CD4-positive, alpha-beta T cell treated with Interleukin-10 for 1 hour (primary cell): Measurements from ENCODE around the gene RNU4-1.

Experiments
- DNase-seq: peaks from one replicate; pipeline ENCODE4 v3.0.0-alpha.2; 2020

Gene RNU4-1

GRCh38 chr12:120287491-120287890, 5.5 kb downstream of the RNU4-1 start:
- no peak for DNase-seq

DNA sequence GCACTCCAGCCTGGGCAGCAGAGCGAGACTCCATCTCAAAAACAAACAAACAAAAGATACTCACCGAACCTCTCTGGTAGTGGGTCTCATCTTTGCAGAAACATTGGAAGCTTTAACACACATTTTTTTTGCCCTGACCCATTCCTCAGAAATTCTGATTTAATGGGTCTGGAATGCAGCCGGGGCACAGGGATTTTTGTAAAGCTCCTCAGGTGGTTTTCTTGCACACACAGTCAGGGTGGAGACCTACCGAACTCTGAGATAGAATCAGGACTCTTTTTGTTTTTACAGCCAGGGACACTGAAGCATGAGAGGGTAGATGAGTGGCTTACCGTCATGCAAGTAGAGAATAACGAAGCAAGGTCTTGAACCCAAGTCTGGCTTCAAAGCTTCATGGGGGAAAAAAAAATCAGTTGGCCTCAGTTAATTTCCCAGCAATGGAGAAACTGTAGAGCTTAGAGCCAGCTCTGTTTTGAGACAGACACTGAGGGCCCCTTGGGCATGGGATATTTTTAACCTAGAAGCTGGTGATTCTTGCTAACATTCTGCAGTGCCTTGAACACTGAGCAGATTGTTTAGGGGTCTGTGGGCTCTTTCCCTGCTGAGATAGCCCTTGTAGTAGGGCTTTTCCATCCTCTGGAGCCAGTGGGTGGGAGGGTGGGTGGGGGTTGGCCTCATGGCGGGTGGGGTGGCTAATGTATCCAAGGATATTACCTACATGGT, 6.1 kb downstream of the RNU4-1 start:
- no peak for DNase-seq

- no peak for DNase-seq
Observed at GRCh38 chr12:120284381-120284780, 8.7 kb downstream of the RNU4-1 start.

DNA sequence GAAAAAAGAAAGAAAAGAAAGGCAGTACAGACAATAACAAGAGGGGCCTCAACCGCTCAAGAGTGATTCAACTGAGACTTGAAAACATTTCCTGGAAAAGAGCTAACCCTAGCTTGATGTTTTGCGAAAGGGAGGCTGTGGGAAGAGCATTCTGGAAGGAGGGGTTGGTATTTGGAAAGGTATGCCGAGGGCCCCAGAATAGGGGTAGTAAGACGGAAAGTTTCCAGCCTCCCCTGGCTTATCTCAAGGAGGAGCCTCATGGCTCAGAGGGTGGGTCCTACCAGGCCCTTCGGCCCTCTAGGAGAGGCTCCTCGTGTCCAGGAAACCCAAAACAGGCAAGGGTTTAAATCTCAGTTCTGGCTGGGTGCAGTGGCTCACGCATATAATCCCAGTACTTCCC, 9.7 kb downstream of the RNU4-1 start:
- DNase-seq: no peak

DNA sequence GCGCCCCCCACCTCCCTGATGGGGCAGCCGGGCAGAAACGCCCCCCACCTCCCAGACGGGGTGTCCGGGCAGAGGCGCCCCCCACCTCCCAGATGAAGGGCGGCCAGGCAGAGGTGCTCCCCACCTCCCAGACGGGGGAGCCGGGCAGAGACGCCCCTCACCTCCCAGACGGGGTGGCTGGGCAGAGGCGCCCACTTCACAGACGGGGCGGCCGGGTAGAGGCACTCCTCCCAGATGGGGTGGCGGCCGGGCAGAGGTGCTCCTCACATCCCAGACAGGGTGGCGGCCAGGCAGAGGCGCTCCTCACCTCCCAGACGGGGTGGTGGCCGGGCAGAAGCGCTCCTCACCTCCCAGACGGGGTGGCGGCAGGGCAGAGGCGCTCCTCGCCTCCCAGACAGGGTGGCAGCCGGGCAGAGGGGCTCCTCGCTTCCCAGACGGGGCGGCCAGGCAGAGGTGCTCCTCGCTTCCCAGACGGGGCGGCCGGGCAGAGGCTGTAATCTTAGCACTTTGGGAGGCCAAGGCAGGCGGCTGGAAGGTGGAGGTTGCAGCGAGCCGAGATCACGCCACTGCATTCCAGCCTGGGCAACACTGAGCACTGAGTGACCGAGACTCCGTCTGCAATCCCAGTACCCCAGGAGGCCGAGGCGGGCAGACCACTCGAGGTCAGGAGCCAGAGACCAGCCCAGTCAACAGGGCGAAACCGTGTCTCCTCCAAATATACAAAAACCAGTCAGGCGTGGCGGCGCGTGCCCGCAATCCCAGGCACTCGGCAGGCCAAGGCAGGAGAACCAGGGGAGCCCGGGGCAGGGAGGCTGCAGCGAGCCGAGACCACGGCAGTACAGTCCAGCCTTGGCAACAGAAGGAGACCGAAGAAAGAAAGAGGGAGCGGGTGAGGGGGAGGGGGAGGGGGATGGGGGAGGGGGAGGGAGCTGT, 14.6 kb downstream of the RNU4-1 start:
- DNase-seq: no peak

DNA sequence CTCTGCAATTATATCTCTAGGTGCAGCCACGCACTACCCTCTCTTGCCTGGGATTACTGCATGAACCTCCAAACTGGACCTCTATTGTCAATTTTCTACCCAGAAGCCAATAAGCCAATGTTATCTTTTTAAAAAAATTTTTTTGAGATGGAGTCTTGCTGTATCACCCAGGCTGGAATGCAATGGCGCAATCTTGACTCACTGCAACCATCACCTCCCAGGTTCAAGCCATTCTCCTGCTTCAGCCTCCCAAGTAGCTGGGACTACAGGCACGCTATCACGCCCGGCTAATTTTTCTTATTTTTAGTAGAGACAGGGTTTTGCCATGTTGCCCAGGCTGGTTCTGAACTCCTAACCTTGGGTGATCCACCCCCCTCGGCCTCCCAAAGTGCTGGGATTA, 16.3 kb downstream of the RNU4-1 start:
- no peak for DNase-seq

DNA sequence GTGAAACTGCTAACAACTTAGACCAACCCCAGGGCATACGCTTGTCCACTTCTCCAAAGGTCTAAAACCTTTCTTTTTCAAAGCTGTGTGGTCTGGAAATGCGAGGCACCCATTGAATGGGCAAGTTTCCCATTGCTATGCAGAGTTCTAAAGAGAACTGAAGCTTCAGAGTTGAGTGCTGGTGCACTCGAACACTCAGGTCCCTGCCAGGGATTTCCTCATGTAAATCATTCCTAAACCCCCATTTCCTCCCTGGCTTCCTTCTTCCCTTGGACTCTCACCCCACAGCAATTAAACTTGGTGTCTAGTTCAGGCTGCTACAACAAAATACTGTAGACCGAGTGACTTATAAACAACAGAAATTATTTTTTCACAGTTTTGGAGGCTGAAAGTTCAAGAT, 25.3 kb downstream of the RNU4-1 start:
- no peak for DNase-seq

- no peak for DNase-seq
Observed at GRCh38 chr12:120266180-120266870, 26.7 kb downstream of the RNU4-1 start.

- peak; percentile 90 for DNase-seq
Observed at GRCh38 chr12:120265473-120266179, 27.4 kb downstream of the RNU4-1 start, which contains the start of gene PXN. Gene PXN, minus strand, starts transcription at chr12:120265730. Its CDS starts 101 bp downstream, at chr12:120265629.

- no peak for DNase-seq
Observed at GRCh38 chr12:120264904-120265472, 28.0 kb downstream of the RNU4-1 start.

DNA sequence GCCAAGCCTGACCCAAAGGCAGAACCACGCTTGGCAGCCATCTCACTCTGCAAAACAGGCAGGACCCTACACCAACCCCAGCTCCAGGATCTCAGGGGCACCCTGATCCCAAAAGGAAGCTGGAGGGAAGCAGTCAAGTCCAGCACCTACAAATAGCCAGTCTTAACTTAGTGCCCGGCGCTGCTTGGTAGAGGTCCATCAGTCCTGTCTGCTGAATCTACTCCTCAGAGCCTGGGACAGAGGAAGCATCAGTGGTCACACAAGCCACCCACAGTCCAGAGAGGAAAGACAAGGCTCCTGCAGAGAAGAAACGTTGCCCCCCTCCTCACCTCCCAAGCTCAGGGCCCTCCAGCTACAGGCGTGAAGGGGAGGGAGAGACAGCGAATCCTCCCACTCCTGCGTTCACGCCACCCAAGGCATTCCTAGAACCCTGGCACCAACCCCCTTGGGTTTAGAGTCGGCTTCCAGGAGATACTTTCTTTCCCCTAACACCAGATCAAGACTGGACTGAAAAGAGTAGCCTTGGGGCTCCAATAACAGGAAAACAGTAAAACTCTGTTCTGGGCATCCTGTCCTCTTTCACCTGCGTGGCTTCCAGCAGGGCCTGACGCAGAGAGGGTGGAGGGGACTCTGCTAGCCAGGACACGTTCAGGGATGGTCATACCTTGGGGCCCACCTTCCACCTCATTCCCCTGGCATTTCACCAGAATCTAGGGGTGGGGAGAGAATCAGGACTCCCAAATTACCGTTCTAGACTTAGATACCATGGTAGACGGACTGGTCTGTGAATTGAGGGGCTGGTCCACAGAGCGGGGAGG, 28.7 kb downstream of the RNU4-1 start:
- DNase-seq: no peak

DNA sequence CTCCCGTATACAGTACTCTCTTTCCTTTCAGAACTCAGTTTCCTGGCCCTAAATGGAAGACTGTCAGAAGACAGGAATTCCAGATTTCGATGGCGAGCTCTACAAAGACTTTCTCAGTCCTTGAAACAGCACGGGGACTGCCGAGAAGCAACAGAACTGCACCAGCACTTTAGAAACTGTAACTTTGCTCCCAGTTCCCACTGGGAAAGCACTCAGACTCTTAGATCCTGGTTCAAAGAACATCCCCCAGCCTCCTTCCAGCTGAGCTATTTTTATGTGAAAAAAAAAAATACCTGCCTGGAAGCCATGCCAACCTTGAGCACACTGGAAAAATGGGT, 29.3 kb downstream of the RNU4-1 start:
- no peak for DNase-seq

DNA sequence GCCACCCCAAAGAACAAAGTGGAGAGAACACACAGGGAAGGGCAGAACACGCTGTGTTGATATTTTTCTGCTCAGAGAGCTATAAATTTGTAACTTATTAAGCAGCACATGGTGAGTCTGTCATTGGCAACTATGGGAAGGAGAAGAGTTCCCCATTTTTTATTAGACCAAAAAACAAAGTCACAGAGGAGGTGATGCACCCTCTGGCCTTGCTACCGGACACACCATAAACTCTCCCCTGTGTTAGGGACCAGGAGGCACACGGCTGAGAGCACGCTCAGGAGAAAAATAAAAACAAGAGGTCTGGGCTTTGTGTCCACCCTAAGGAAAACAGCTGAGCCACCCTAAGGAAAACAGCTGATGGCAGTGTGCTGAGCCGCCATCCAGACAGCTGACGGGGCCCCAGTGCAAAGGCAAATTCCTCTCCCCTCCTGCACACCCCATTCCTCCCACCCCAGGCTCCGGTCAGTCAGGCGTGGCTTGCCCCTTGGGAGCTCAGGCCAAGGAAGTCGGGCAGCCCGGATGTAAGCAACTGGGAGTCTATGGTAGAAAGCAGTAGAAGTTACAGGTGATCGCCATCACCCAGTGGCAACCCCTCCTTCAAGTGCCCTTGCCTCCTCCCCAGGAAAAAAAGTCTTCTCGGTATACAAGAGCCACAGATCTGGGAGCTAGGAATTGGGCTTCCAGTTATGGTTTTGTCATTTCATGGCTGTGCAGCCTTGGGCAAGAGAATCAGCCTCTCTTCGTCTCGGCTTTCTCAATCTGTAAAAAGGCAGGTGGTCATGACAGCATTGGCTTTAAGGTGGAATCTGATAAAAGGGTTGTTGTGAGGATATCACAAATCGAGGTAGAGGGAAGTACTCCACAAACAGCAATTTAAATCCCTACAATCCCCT, 29.9 kb downstream of the RNU4-1 start:
- no peak for DNase-seq

DNA sequence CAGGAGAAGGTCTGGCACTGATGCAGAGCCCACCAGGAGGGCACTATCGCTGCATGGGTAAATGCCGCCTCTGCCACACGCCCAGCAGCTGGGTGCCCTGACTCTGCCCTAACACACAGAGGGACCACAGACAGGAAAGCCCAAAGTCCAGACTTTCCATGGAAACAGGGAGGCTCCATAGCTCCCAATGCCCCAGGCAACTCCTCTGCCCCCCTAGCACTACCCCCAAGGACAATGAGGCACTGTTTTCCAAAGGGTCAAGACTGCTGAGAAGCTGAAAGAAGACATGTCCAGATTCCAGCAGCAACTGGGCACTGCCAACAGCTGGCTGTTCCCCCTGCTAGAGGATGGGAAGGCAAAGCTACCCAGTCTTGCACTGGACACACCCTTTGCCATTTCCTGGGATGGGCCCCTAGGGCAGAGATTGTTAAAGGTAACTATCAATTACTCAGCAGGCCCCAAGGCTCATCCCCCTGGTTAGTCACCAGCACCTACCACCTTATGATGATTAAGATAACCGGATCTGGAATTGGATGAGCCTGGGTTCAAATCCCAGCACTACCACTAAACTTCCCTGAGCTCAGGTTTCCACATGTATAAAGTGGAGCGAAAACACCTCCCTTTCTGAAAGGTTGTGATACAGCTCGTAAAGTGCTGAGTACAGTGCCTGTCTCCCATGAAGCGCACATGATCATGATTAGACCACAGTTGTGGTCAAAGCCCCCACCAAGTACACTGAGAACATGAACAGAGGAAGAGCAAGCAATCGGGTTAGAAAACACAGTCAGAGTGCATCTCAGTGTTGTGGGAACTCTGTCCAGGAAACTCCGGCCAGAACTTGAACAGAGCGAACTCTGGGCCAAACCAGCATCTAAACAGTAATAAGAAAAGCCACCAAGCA, 30.8 kb downstream of the RNU4-1 start:
- peak; percentile 37 for DNase-seq

DNA sequence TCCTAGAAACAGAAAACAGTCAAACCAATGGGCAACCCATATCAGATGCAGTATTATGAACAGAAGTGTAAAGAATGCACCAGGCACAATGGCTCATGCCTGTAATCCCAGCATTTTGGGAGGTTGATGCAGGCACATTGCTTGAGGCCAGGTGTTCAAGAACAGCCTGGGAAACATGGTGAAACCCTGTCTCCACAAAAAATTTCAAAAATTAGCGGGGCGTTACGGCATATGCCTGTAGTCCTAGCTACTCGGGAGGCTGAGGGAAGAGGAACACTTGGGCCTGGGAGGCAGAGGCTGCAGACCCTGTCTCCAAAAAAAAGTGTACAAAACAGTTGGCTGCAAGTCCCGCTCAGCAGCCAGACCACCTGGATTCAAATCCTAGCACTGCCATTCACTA, 32.4 kb downstream of the RNU4-1 start:
- DNase-seq: no peak

DNA sequence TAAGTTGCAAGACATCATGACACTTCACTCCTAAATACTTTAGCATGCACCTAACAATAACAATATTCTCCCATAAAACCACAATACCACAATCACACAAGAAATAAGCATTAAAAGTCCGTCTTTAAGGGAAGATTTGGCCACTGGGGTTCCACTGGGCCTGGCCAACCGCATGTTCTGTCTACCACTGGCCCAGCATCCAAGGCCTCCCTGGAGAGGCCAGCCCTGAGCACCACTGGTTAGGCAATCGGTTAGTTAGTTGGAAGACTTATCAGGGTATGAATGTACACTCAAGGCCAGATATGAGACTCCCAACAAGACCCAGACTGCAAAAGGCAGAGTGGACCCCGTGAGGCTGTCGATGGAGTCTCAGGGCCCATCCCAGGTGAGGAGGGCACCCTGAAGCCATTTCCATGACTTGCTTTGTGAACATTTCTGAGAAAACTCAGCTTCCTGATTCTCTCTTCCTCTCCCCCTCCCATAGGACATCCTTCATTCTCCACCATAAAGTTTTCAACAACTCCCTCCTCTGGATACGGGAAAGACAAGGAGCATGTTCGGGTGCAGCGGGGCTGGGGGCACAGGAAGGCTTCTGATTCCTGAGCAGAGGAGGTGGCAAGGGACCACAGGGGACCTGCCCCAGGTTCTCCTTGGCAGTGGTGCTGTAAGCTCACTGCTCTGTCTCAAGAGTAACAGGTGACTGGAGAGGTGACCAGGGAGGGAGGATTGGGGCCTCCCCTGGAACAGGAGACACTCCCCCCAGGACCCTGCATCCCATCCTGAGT, 33.4 kb downstream of the RNU4-1 start:
- no peak for DNase-seq

GRCh38 chr12:120258323-120258896, 34.6 kb downstream of the RNU4-1 start:
- DNase-seq: no peak
